ENCODE results near the gene OR52A5. TPM values are rescaled to one million over a fixed set of nuclear protein-coding genes. Genes with fewer than 3 reads are reported as not detected.

The OR52A5 gene
- polyA plus RNA-seq, 1 donor (not counting 4 experiments of a cell fraction or from before 2014, with no cell fraction given) = not detected

DNA sequence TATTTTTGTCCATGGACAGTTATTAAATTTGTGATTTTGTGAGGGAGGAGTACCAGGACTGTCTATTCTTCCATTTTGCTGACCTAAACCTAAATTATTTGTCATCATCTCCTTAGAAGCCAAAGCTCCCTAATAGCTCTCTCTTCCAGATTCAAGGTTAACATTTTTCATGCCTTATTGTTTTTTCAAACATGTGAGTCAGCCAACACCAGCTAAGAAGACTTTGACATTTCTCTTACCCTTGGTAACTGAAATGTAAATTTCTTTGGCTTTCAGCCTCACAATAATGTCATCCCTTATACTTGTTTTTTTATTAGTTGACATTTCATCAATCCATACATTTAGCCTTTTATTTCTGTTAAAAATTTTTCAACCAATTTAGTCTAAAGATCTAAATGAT is 49.6 kb downstream of the OR52A5 start:
- TF ChIP-seq EZH2 (IDR thresholded peaks at IDR 0.05; ENCODE audit: low read length) = no peak
- TF ChIP-seq, protein P1, sequence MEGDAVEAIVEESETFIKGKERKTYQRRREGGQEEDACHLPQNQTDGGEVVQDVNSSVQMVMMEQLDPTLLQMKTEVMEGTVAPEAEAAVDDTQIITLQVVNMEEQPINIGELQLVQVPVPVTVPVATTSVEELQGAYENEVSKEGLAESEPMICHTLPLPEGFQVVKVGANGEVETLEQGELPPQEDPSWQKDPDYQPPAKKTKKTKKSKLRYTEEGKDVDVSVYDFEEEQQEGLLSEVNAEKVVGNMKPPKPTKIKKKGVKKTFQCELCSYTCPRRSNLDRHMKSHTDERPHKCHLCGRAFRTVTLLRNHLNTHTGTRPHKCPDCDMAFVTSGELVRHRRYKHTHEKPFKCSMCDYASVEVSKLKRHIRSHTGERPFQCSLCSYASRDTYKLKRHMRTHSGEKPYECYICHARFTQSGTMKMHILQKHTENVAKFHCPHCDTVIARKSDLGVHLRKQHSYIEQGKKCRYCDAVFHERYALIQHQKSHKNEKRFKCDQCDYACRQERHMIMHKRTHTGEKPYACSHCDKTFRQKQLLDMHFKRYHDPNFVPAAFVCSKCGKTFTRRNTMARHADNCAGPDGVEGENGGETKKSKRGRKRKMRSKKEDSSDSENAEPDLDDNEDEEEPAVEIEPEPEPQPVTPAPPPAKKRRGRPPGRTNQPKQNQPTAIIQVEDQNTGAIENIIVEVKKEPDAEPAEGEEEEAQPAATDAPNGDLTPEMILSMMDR (optimal IDR thresholded peaks at IDR 0.05 in 1 of 3, IDR thresholded peaks at IDR 0.05 in 1 of 3, conservative IDR thresholded peaks at IDR 0.05 in 1 of 3; ENCODE audit: extremely low read depth in 1 of 3, insufficient read depth in 2 of 3, low read length in 3 of 3) = no peak
- no peaks in the 10 kb centered on the region for H3K9me1 ChIP-seq (ENCODE audit: control insufficient read depth, extremely low read depth, insufficient read depth, low read length)
- no peak overlapping the region for H3K4me3 ChIP-seq (ENCODE audit: control insufficient read depth in 2 of 3, extremely low read depth in 1 of 3, insufficient read depth in 2 of 3, low read depth in 1 of 3, low read length in 3 of 3)
- H3K9ac ChIP-seq (ENCODE audit: control insufficient read depth, extremely low read depth, insufficient read depth, low read length) = no peak overlapping the region
- no peak overlapping the region for H3K27ac ChIP-seq (ENCODE audit: control insufficient read depth, insufficient read depth, low read length)
- FAIRE-seq (no peak), DNase-seq (ENCODE audit: low read depth, low spot score) (no peak)
- dilution Hi-C loops (cut with MboI; ENCODE audit: extremely low pct_ligation_motif_present, low sequenced_read_pairs) = no loop called here
- no peak overlapping the region for H3K4me2 ChIP-seq (ENCODE audit: control insufficient read depth, extremely low read depth, insufficient read depth, low read depth, low read length)
- no peaks in the 10 kb centered on the region for H4K20me1 ChIP-seq (ENCODE audit: control insufficient read depth, extremely low read depth, insufficient read depth, low read length)
- H3K27me3 ChIP-seq (ENCODE audit: control insufficient read depth, extremely low read depth, insufficient read depth, low read length) = no peaks in the 10 kb centered on the region
- H3K4me1 ChIP-seq (ENCODE audit: control insufficient read depth, extremely low read depth, insufficient read depth, low read length) = no peaks in the 10 kb centered on the region
- no peaks in the 10 kb centered on the region for H3K79me2 ChIP-seq (ENCODE audit: control insufficient read depth, insufficient read depth, low read length)
- H3K9me3 ChIP-seq (ENCODE audit: control insufficient read depth, low read depth, low read length) = no peaks in the 10 kb centered on the region
- no peaks in the 10 kb centered on the region for H3K36me3 ChIP-seq (ENCODE audit: control insufficient read depth in 2 of 2, extremely low read depth in 1 of 2, insufficient read depth in 2 of 2, low read length in 2 of 2)
- no peak overlapping the region for H2AFZ ChIP-seq (ENCODE audit: control insufficient read depth, low read length)

- no peaks in the 10 kb centered on the region for H3K79me2 ChIP-seq (ENCODE audit: control insufficient read depth, insufficient read depth, low read length)
- no peak overlapping the region for H3K27ac ChIP-seq (ENCODE audit: control insufficient read depth, insufficient read depth, low read length)
- no peaks in the 10 kb centered on the region for H3K9me1 ChIP-seq (ENCODE audit: control insufficient read depth, extremely low read depth, insufficient read depth, low read length)
- no peak overlapping the region for H3K4me3 ChIP-seq (ENCODE audit: control insufficient read depth in 2 of 3, extremely low read depth in 1 of 3, insufficient read depth in 2 of 3, low read depth in 1 of 3, low read length in 3 of 3)
- H3K4me2 ChIP-seq (ENCODE audit: control insufficient read depth, extremely low read depth, insufficient read depth, low read depth, low read length) = no peak overlapping the region
- no peaks in the 10 kb centered on the region for H3K4me1 ChIP-seq (ENCODE audit: control insufficient read depth, extremely low read depth, insufficient read depth, low read length)
- no peak for FAIRE-seq
- no peaks in the 10 kb centered on the region for H3K27me3 ChIP-seq (ENCODE audit: control insufficient read depth, extremely low read depth, insufficient read depth, low read length)
- H4K20me1 ChIP-seq (ENCODE audit: control insufficient read depth, extremely low read depth, insufficient read depth, low read length) = no peaks in the 10 kb centered on the region
- DNase-seq (ENCODE audit: low read depth, low spot score) = no peak
- H3K9me3 ChIP-seq (ENCODE audit: control insufficient read depth, low read depth, low read length) = no peaks in the 10 kb centered on the region
- TF ChIP-seq, protein P1 (optimal IDR thresholded peaks at IDR 0.05 in 1 of 3, IDR thresholded peaks at IDR 0.05 in 1 of 3, conservative IDR thresholded peaks at IDR 0.05 in 1 of 3; ENCODE audit: extremely low read depth in 1 of 3, insufficient read depth in 2 of 3, low read length in 3 of 3) = no peak
- TF ChIP-seq EZH2 (IDR thresholded peaks at IDR 0.05; ENCODE audit: low read length) = no peak
- no peak overlapping the region for H3K9ac ChIP-seq (ENCODE audit: control insufficient read depth, extremely low read depth, insufficient read depth, low read length)
- dilution Hi-C loops (cut with MboI; ENCODE audit: extremely low pct_ligation_motif_present, low sequenced_read_pairs) = no loop called here
- H2AFZ ChIP-seq (ENCODE audit: control insufficient read depth, low read length) = no peak overlapping the region
- no peaks in the 10 kb centered on the region for H3K36me3 ChIP-seq (ENCODE audit: control insufficient read depth in 2 of 2, extremely low read depth in 1 of 2, insufficient read depth in 2 of 2, low read length in 2 of 2)
Observed at GRCh38 chr11:5083602-5084001, 54.6 kb downstream of the OR52A5 start.

Measured in keratinocyte (primary cell).